NCI-H1930 (cell line): Measurements from ENCODE around the gene PLA2G15.

Experiments
- DNase-seq, 2 experiments: peaks; one replicate each; lab custom pipeline; 2025; lab: John Stamatoyannopoulos, UW

PLA2G15 gene

GRCh38 chr16:68232335-68232734 lies 12.8 kb upstream of the PLA2G15 start:
- DNase-seq, result no peak

GRCh38 chr16:68233085-68233834 lies 11.9 kb upstream of the PLA2G15 start:
- DNase-seq, result no peak

GRCh38 chr16:68233835-68234187 lies 11.4 kb upstream of the PLA2G15 start:
- no peak for DNase-seq

- no peak for DNase-seq
Measured at GRCh38 chr16:68234188-68235107, 10.7 kb upstream of the PLA2G15 start.

GRCh38 chr16:68235108-68235886 lies 9.9 kb upstream of the PLA2G15 start:
- DNase-seq, result no peak

- no peak for DNase-seq
Measured at GRCh38 chr16:68235887-68236136, 9.4 kb upstream of the PLA2G15 start, which contains the start of gene ESRP2. Gene ESRP2, minus strand, starts transcription at chr16:68236127. Its CDS starts 82 bp downstream, at chr16:68236045.

GRCh38 chr16:68236137-68236825 lies 8.9 kb upstream of the PLA2G15 start:
- DNase-seq, result no peak

GRCh38 chr16:68236826-68237242 lies 8.3 kb upstream of the PLA2G15 start:
- no peak for DNase-seq

GRCh38 chr16:68237243-68238028 lies 7.7 kb upstream of the PLA2G15 start:
- DNase-seq, result peak; percentile 85 to 89

GRCh38 chr16:68238029-68238345 lies 7.2 kb upstream of the PLA2G15 start:
- no peak for DNase-seq

GRCh38 chr16:68242085-68242484 lies 3.1 kb upstream of the PLA2G15 start:
- DNase-seq, result no peak

- no peak for DNase-seq
Measured at GRCh38 chr16:68242926-68243858, 2.0 kb upstream of the PLA2G15 start.

- DNase-seq, result no peak
Measured at GRCh38 chr16:68244481-68244902, 681 bp upstream of the PLA2G15 start.

- DNase-seq, result no peak
Measured at GRCh38 chr16:68246121-68246520, 948 bp downstream of the PLA2G15 start.

GRCh38 chr16:68246666-68247065 lies 1.5 kb downstream of the PLA2G15 start:
- DNase-seq, result no peak

- DNase-seq, result no peak
Measured at GRCh38 chr16:68247400-68247799, 2.2 kb downstream of the PLA2G15 start.

GRCh38 chr16:68247932-68248331 lies 2.8 kb downstream of the PLA2G15 start:
- no peak for DNase-seq

GRCh38 chr16:68249371-68249770 lies 4.2 kb downstream of the PLA2G15 start:
- no peak for DNase-seq

- DNase-seq, result no peak
Measured at GRCh38 chr16:68250951-68251350, 5.8 kb downstream of the PLA2G15 start.

- no peak for DNase-seq
Measured at GRCh38 chr16:68251832-68252231, 6.7 kb downstream of the PLA2G15 start.
